OCI-LY7 (cell line): ENCODE results near the gene PDE11A. TPM values are rescaled to one million over a fixed set of nuclear protein-coding genes. Genes with fewer than 3 reads are reported as not detected.

Experiments
- BruUV-seq: library from RNA; stranded (reverse); fragments of 400-500 nt; replicated peaks from 2 replicates; lab custom pipeline; 2021; lab: Mats Ljungman, UMichigan
- CTCF ChIA-PET: fragments of 300-600 bp; sonication (Branson Sonifier 250); formaldehyde crosslinking; loops from one replicate; lab custom pipeline; 2022; ENCODE audit warnings: antibody characterized with exemption; ENCODE audit not compliant: unreplicated experiment; lab: Charles Lee
- POLR2A ChIA-PET: fragments of 300-600 bp; sonication (Branson Sonifier 250); formaldehyde crosslinking; loops from one replicate; lab custom pipeline; 2022; ENCODE audit warnings: antibody characterized with exemption; lab: Charles Lee
- DNase-seq: peaks from one replicate; pipeline ENCODE4 v3.0.0-alpha.2; 2015; ENCODE audit warnings: low spot score
- H2AFZ ChIP-seq: fragments of 200-600 bp; sonication (generic), shearing (Covaris generic); 2 replicates; pipeline ENCODE4 v1.6.1; 2014; ENCODE audit warnings: mild to moderate bottlenecking, antibody characterized with exemption, low read length, moderate library complexity
- H3K27ac ChIP-seq: fragments of 200-600 bp; sonication (generic); 2 replicates; pipeline ENCODE4 v1.5.1; 2014; ENCODE audit warnings: mixed run types, low read depth, mild to moderate bottlenecking, moderate library complexity, low read length, inconsistent platforms; ENCODE audit not compliant: poor library complexity, severe bottlenecking
- H3K36me3 ChIP-seq: fragments of 200-600 bp; sonication (generic); 2 replicates; pipeline ENCODE4 v1.6.1; 2014; ENCODE audit warnings: mild to moderate bottlenecking, antibody characterized with exemption, low read length, moderate library complexity, mixed read lengths; ENCODE audit not compliant: insufficient read depth
- H3K4me1 ChIP-seq: fragments of 200-600 bp; sonication (generic); 2 replicates; pipeline ENCODE4 v1.5.1; 2014; ENCODE audit warnings: mild to moderate bottlenecking, low read length; ENCODE audit not compliant: insufficient read depth, poor library complexity, severe bottlenecking
- H3K4me2 ChIP-seq: fragments of 200-600 bp; sonication (generic); 2 replicates; pipeline ENCODE4 v1.6.1; 2014; ENCODE audit warnings: mild to moderate bottlenecking, low read length
- H3K4me3 ChIP-seq: fragments of 200-600 bp; sonication (generic); 2 replicates; pipeline ENCODE4 v1.5.1; 2014; ENCODE audit warnings: mild to moderate bottlenecking, low read depth, low read length; ENCODE audit not compliant: poor library complexity, severe bottlenecking
- H3K79me2 ChIP-seq: fragments of 200-600 bp; sonication (generic); 2 replicates; pipeline ENCODE4 v1.6.1; 2016; ENCODE audit warnings: low read depth, mild to moderate bottlenecking, low read length, moderate library complexity, mixed read lengths; ENCODE audit not compliant: insufficient read depth
- H3K9me2 ChIP-seq: fragments of 200-600 bp; sonication (generic); 2 replicates; pipeline ENCODE4 v1.6.1; 2016; ENCODE audit warnings: mild to moderate bottlenecking, low read length, mixed read lengths; ENCODE audit not compliant: insufficient read depth
- H3K9me3 ChIP-seq: fragments of 200-600 bp; sonication (generic); 2 replicates; pipeline ENCODE4 v1.6.1; 2014; ENCODE audit warnings: mild to moderate bottlenecking, mixed run types, low read length, mixed read lengths
- H4K20me1 ChIP-seq: fragments of 200-600 bp; sonication (generic); 2 replicates; pipeline ENCODE4 v1.6.1; 2014; ENCODE audit warnings: mild to moderate bottlenecking, antibody characterized with exemption, low read length, moderate library complexity, mixed read lengths; ENCODE audit not compliant: insufficient read depth
- EZH2phosphoT487 ChIP-seq: fragments of 200-600 bp; sonication (generic); IDR thresholded peaks from 2 replicates; pipeline ENCODE4 v1.6.1; 2018; ENCODE audit warnings: low read depth, borderline replicate concordance, mild to moderate bottlenecking, mixed run types, antibody characterized with exemption, low read length, moderate library complexity, mixed read lengths
- intact Hi-C: fragments of 100-400 bp; cut with micrococcal nuclease; formaldehyde crosslinking; loops from one replicate; pipeline ENCODE4 v1.10.0; 2022; ENCODE audit not compliant: unreplicated experiment
- total RNA-seq, 2 experiments: library from RNA; depleted of rRNA in 1 of 2; stranded (reverse); fragments of >200 nt in 1 of 2; shearing (Covaris generic) in 1 of 2; gene quantifications; 2 replicates each; pipeline ENCODE4 v1.2.3, GENCODE V29; 2014 to 2022
- TF ChIP-seq, protein P1 (sequence below): fragments of 200-600 bp; sonication (generic); conservative IDR thresholded peaks from 2 replicates; pipeline ENCODE4 v1.5.1; 2014; ENCODE audit warnings: mild to moderate bottlenecking, antibody characterized with exemption, low read length, moderate library complexity, mixed read lengths

PDE11A gene
- total RNA-seq, 2 experiments from 2014 or later = 0.03 TPM; not detected in 1

DNA sequence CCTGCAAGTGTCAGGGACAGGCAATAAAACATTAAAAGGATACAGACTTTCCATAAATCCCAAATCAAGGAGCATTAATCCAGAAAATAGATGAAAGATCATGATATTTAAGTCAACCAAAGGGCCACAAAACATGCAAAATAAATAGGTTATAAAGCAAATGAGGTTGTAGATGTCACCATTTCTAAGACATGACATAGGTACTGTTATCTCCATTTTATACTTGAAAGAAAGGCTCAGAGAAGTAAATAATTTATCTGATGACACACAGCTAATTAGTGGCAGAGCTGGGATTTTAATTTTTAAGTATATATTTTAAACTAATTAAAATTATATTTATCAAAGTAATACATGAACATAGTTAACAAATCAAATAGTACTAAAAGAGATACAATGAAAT is 378.2 kb downstream of the PDE11A start:
- CTCF ChIA-PET = no interaction called here
- Histone ChIP-seq H3K79me2 (no peaks in the 10 kb centered on the region), H3K36me3 (no peaks in the 10 kb centered on the region), H3K4me3 (no peak overlapping the region), H3K9me2 (no peaks in the 10 kb centered on the region), H3K4me2 (no peak overlapping the region), H3K4me1 (no peaks in the 10 kb centered on the region), H3K9me3 (no peaks in the 10 kb centered on the region), H3K27ac (no peak overlapping the region), H2AFZ (no peak overlapping the region), H4K20me1 (no peaks in the 10 kb centered on the region)
- BruUV-seq = no TSS peak
- intact Hi-C loops = no loop called here
- POLR2A ChIA-PET = interaction anchor here (0.7 kb wide), 3 partner anchors 30 to 1923 kb away, joined by 3 to 4 read pairs (median 3); no protein-coding TSS in a partner anchor
- DNase-seq = no peak
- TF ChIP-seq, protein P1, sequence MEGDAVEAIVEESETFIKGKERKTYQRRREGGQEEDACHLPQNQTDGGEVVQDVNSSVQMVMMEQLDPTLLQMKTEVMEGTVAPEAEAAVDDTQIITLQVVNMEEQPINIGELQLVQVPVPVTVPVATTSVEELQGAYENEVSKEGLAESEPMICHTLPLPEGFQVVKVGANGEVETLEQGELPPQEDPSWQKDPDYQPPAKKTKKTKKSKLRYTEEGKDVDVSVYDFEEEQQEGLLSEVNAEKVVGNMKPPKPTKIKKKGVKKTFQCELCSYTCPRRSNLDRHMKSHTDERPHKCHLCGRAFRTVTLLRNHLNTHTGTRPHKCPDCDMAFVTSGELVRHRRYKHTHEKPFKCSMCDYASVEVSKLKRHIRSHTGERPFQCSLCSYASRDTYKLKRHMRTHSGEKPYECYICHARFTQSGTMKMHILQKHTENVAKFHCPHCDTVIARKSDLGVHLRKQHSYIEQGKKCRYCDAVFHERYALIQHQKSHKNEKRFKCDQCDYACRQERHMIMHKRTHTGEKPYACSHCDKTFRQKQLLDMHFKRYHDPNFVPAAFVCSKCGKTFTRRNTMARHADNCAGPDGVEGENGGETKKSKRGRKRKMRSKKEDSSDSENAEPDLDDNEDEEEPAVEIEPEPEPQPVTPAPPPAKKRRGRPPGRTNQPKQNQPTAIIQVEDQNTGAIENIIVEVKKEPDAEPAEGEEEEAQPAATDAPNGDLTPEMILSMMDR = no peak
- TF ChIP-seq EZH2phosphoT487 = no peak

GRCh38 chr2:177693658-177694339 is 378.8 kb downstream of the PDE11A start:
- ChIA-PET POLR2A (interaction anchor here (0.7 to 0.8 kb wide), 2 partner anchors 52 to 64 kb away, joined by 3 to 4 read pairs; no protein-coding TSS in a partner anchor), CTCF (no interaction called here)
- DNase-seq = no peak
- H3K9me3 ChIP-seq = no peaks in the 10 kb centered on the region
- intact Hi-C loops = no loop called here
- no peak overlapping the region for H3K27ac ChIP-seq
- no peaks in the 10 kb centered on the region for H3K79me2 ChIP-seq
- no peaks in the 10 kb centered on the region for H4K20me1 ChIP-seq
- no peak overlapping the region for H2AFZ ChIP-seq
- H3K36me3 ChIP-seq = no peaks in the 10 kb centered on the region
- TF ChIP-seq, protein P1 = no peak
- TF ChIP-seq EZH2phosphoT487 = no peak
- no peak overlapping the region for H3K4me2 ChIP-seq
- H3K4me1 ChIP-seq = no peaks in the 10 kb centered on the region
- no TSS peak for BruUV-seq
- no peak overlapping the region for H3K4me3 ChIP-seq
- H3K9me2 ChIP-seq = no peaks in the 10 kb centered on the region

DNA sequence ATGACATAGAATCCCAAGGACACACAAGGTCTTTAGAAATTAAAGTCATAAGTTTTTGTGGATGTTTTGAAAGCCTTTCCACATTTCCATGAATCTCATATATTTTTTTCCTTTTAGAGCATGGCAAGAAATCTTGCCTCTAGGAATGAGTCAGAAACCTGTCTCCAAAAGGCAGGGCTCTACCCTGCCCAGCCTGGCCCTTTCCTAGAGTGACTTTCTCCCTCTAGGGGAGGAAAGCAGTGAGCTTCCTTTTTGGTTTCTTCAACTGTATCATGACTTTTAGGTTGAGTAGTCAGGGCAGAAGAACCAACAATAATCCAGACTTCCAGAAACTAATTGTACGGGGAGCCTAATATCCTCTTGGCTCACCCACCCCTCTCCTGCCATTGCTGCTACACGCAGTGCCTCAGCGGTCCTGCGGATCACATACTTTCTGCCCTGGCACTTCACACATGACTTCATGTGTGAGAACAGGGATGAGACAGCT is 379.8 kb downstream of the PDE11A start:
- Histone ChIP-seq H3K4me3 (no peak overlapping the region), H3K36me3 (no peaks in the 10 kb centered on the region), H3K79me2 (no peaks in the 10 kb centered on the region), H3K4me1 (no peaks in the 10 kb centered on the region), H3K9me3 (no peaks in the 10 kb centered on the region), H3K4me2 (no peak overlapping the region), H3K9me2 (no peaks in the 10 kb centered on the region), H2AFZ (no peak overlapping the region), H3K27ac (no peak overlapping the region), H4K20me1 (no peaks in the 10 kb centered on the region)
- no TSS peak for BruUV-seq
- POLR2A ChIA-PET = interaction anchor here (0.6 kb wide), 1 partner anchor 8 kb away, joined by 4 read pairs; no protein-coding TSS in a partner anchor
- DNase-seq = no peak
- CTCF ChIA-PET = no interaction called here
- TF ChIP-seq EZH2phosphoT487 = no peak
- intact Hi-C loops = no loop called here
